HepG2 (cell line): ENCODE results near the gene GHRH. TPM values are rescaled to one million over a fixed set of nuclear protein-coding genes. Genes with fewer than 3 reads are reported as not detected.

Experiments used
- ATAC-seq: fragments of 200-7000 bp; cut with Tn5 transposase; 3 replicates; pipeline ENCODE4 v1.9.1; 2020; ENCODE audit warnings: mild to moderate bottlenecking, moderate library complexity
- BruUV-seq: library from RNA; stranded (reverse); fragments of 400-500 nt; replicated peaks from 2 replicates; lab custom pipeline; 2021; lab: Mats Ljungman, UMichigan
- CTCF ChIA-PET: fragments of 300-600 bp; formaldehyde crosslinking; extraction: SDS; loops from one replicate; lab custom pipeline; 2021; ENCODE audit warnings: low total read pairs, inconsistent platforms, low intra/inter-chr PET ratio; lab: Yijun Ruan, JAX
- POLR2A ChIA-PET: fragments of 350-600 bp; sonication (Branson Sonifier 250); formaldehyde crosslinking; loops from one replicate; lab custom pipeline; 2020; ENCODE audit warnings: antibody characterized with exemption, inconsistent platforms; lab: Yijun Ruan, JAX
- DNase-seq: peaks from one replicate; pipeline ENCODE4 v3.0.0-alpha.2; 2015; ENCODE audit warnings: low spot score
- FAIRE-seq: peaks from 3 replicates; lab custom pipeline; 2011; peaks lifted over from hg19 to GRCh38; lab: Jason Lieb, UNC
- H2AFZ ChIP-seq: one replicate; pipeline ENCODE4 v1.6.1; 2011; ENCODE audit warnings: low read length, inconsistent platforms
- H3K27ac ChIP-seq: fragments of 300-600 bp; 3 replicates; pipeline ENCODE4 v1.8.0; 2011; ENCODE audit warnings: mixed run types, mild to moderate bottlenecking, mixed read lengths, low read length, inconsistent platforms; ENCODE audit not compliant: insufficient read depth; ENCODE audit errors: extremely low read length
- H3K27me3 ChIP-seq, 2 experiments: fragments of 200-600 bp in 1 of 2; 2 replicates in 1 of 2; 3 replicates in 1 of 2; pipeline versions ENCODE4 v1.6.0 to v1.8.0; 2011; ENCODE audit warnings: low read length in 2 of 2, mild to moderate bottlenecking in 2 of 2, moderate library complexity in 2 of 2, inconsistent platforms in 1 of 2; ENCODE audit not compliant: insufficient read depth in 2 of 2, control insufficient read depth in 1 of 2
- H3K36me3 ChIP-seq, 2 experiments: fragments of 200-600 bp in 1 of 2; replicated peaks in 1 of 2; 2 replicates in 1 of 2; 3 replicates in 1 of 2; pipeline versions ENCODE4 v1.5.1 to v1.8.0; 2011; ENCODE audit warnings: low read length in 2 of 2, inconsistent platforms in 1 of 2; ENCODE audit not compliant: insufficient read depth in 2 of 2, control insufficient read depth in 1 of 2
- H3K4me1 ChIP-seq: 2 replicates; pipeline ENCODE4 v1.5.1; 2012; ENCODE audit warnings: low read length, inconsistent platforms; ENCODE audit not compliant: insufficient read depth
- H3K4me2 ChIP-seq: 2 replicates; pipeline ENCODE4 v1.6.0; 2011; ENCODE audit warnings: low read depth, low read length, inconsistent platforms
- H3K4me3 ChIP-seq, 3 experiments: fragments of 200-600 bp in 1 of 3; sonication (generic), shearing (Covaris generic) in 1 of 3; replicated peaks in 1 of 3; 2 replicates each; pipeline ENCODE4 v1.5.1; 2011 to 2016; ENCODE audit warnings: low read length in 3 of 3, inconsistent platforms in 2 of 3, low read depth in 2 of 3, mild to moderate bottlenecking in 2 of 3, control low read depth in 1 of 3, mixed read lengths in 1 of 3; ENCODE audit not compliant: insufficient read depth in 1 of 3
- H3K79me2 ChIP-seq: one replicate; pipeline ENCODE4 v1.6.1; 2011; ENCODE audit warnings: low read length, inconsistent platforms; ENCODE audit not compliant: insufficient read depth
- H3K9ac ChIP-seq: 2 replicates; pipeline ENCODE4 v1.6.0; 2011; ENCODE audit warnings: mild to moderate bottlenecking, low read depth, low read length, inconsistent platforms; ENCODE audit not compliant: insufficient read depth
- H3K9me3 ChIP-seq: 2 replicates; pipeline ENCODE4 v1.5.1; 2012; ENCODE audit warnings: mild to moderate bottlenecking, low read length
- H4K20me1 ChIP-seq: 2 replicates; pipeline ENCODE4 v1.6.0; 2011; ENCODE audit warnings: inconsistent platforms, mild to moderate bottlenecking, low read length, moderate library complexity; ENCODE audit not compliant: insufficient read depth
- ZBTB40 ChIP-seq, 2 experiments: fragments of 450-650 bp in 1 of 2; sonication (generic) in 1 of 2; formaldehyde crosslinking in 1 of 2; IDR thresholded peaks; 2 replicates each; pipeline versions ENCODE4 v1.6.1 to v1.8.0; 2016 to 2022; ENCODE audit warnings: antibody characterized with exemption in 1 of 2, mild to moderate bottlenecking in 1 of 2, missing genetic modification reagents in 1 of 2
- ZNF235 ChIP-seq: sonication (generic); formaldehyde crosslinking; IDR thresholded peaks from 2 replicates; pipeline ENCODE4 v1.8.1; 2023; ENCODE audit warnings: mild to moderate bottlenecking, missing genetic modification reagents, borderline replicate concordance
- WGBS: methylation state at CpG from one replicate; pipeline ENCODE4 v1.1.6; 2017; ENCODE audit warnings: low lambda C conversion rate; 5-methylcytosine and 5-hydroxymethylcytosine counted together
- in situ Hi-C: cut with HindIII; loops from 2 replicates; pipeline ENCODE4 v1.10.0; 2017; ENCODE audit warnings: low pct_unique_long_range_greater_than_20kb; ENCODE audit not compliant: extremely low pct_ligation_motif_present
- intact Hi-C: fragments of 100-400 bp; cut with micrococcal nuclease; formaldehyde crosslinking; loops from one replicate; pipeline ENCODE4 v1.10.0; 2022; ENCODE audit not compliant: unreplicated experiment
- polyA plus RNA-seq, 8 experiments: library from polyadenylated mRNA; depleted of rRNA in 3 of 8; stranded (reverse) in 7 of 8; unstranded in 1 of 8; fragments of >200 nt; fragmentation: Illumina TruSeq in 4 of 8; extraction: Trizol in 4 of 8; gene quantifications; 2 replicates each; pipeline versions ENCODE4 v1.2.1 to v1.2.3, GENCODE V29; 2011 to 2016; ENCODE audit warnings: low read depth in 4 of 8, missing spikeins in 1 of 8, mixed read lengths in 1 of 8; ENCODE audit not compliant: insufficient read depth in 1 of 8
- total RNA-seq, 5 experiments: library from RNA; depleted of rRNA; stranded (reverse); fragments of >200 nt; fragmentation: Illumina TruSeq; extraction: Trizol; gene quantifications; 2 replicates each; pipeline ENCODE4 v1.2.3, GENCODE V29; 2016; ENCODE audit warnings: low read depth in 1 of 5

Gene GHRH
- total and polyA plus RNA-seq, 2 of the 13 experiments (the other 11 are each of a cell fraction or from before 2014, with no cell fraction given): not detected

GRCh38 chr20:37242503-37242902 lies 19.1 kb downstream of the GHRH start:
- Histone ChIP-seq H3K9ac (no peak overlapping the region), H3K79me2 (no peaks in the 10 kb centered on the region), H3K4me3 (no peak overlapping the region), H3K9me3 (no peaks in the 10 kb centered on the region), H3K27ac (no peak overlapping the region), H4K20me1 (no peaks in the 10 kb centered on the region), H2AFZ (no peak overlapping the region)
- no peak for DNase-seq
- FAIRE-seq: no peak
- intact Hi-C loops: no loop called here
- no peak for ATAC-seq
- in situ Hi-C loops: no loop called here
- BruUV-seq: no TSS peak
- POLR2A ChIA-PET: no interaction called here
- peak; percentile 49 for TF ChIP-seq ZBTB40 (IDR thresholded peaks at IDR 0.05)
- no peak for TF ChIP-seq ZBTB40 (CRISPR knock-in tag; IDR thresholded peaks at IDR 0.05)
- TF ChIP-seq ZNF235 (CRISPR knock-in tag): no peak
- TF ChIP-seq, all 625 proteins: peak for 1
- WGBS: over 99% methylated on average over 4 of the region's 4 CpGs
- Histone ChIP-seq H3K36me3 (peaks cover 49 to 66% of the 10 kb centered on the region in 2 experiments), H3K27me3 (no peaks in the 10 kb centered on the region), H3K4me2 (no peak overlapping the region), H3K4me1 (peaks cover 4% of the 10 kb centered on the region; the same call in 1 of the 2 replicates)
- CTCF ChIA-PET: no interaction called here
